Lung (tissue), 12 donors: ENCODE data around the gene MAIP1. TPM values are rescaled to one million over a fixed set of nuclear protein-coding genes. Genes with fewer than 3 reads are reported as not detected.
"Not testable (repeated sequence)": the region's sequence is repeated elsewhere in the genome, so short reads cannot be mapped to it uniquely, and the experiment has no call there.

Experiments
- ATAC-seq: fragments of 200-7000 bp; cut with Tn5 transposase; one replicate; pipeline ENCODE4 v1.9.1; 2020; ENCODE audit warnings: moderate number of reproducible peaks; ENCODE audit not compliant: insufficient read depth, low FRiP score
- DNase-seq, 3 donors: peaks; one replicate each; pipeline ENCODE4 v3.0.0-alpha.2; 2013 to 2017
- H3K27ac ChIP-seq, 2 donors: one replicate each; pipeline ENCODE4 v1.5.1; 2013; ENCODE audit warnings: mild to moderate bottlenecking in 2 of 2, moderate library complexity in 2 of 2, control low read depth in 1 of 2, inconsistent platforms in 1 of 2, low read depth in 1 of 2, low read length in 1 of 2
- H3K27me3 ChIP-seq, 3 donors: one replicate each; pipeline ENCODE4 v1.5.1; 2013; ENCODE audit warnings: low read length in 2 of 3; ENCODE audit not compliant: control insufficient read depth in 3 of 3, insufficient read depth in 3 of 3
- H3K36me3 ChIP-seq, 4 donors: one replicate each; pipeline ENCODE4 v1.5.1; 2013; ENCODE audit warnings: low read length in 4 of 4, mild to moderate bottlenecking in 1 of 4, moderate library complexity in 1 of 4; ENCODE audit not compliant: control insufficient read depth in 4 of 4, insufficient read depth in 4 of 4
- H3K4me1 ChIP-seq, 5 donors: one replicate each; pipeline ENCODE4 v1.5.1; 2013; ENCODE audit warnings: low read length in 5 of 5, mild to moderate bottlenecking in 2 of 5, moderate library complexity in 1 of 5; ENCODE audit not compliant: control insufficient read depth in 5 of 5, insufficient read depth in 5 of 5
- H3K4me3 ChIP-seq: one replicate; pipeline ENCODE4 v1.5.1; 2013; ENCODE audit warnings: mild to moderate bottlenecking, control low read depth, moderate library complexity
- H3K9ac ChIP-seq, 2 donors: one replicate each; pipeline ENCODE4 v1.5.1; 2013; ENCODE audit warnings: low read length in 2 of 2, control low read depth in 1 of 2; ENCODE audit not compliant: insufficient read depth in 1 of 2
- H3K9me3 ChIP-seq, 4 donors: one replicate each; pipeline ENCODE4 v1.5.1; 2013; ENCODE audit warnings: low read length in 3 of 4, mild to moderate bottlenecking in 1 of 4, moderate library complexity in 1 of 4; ENCODE audit not compliant: control insufficient read depth in 4 of 4, insufficient read depth in 3 of 4
- CTCF ChIP-seq: IDR thresholded peaks from 2 replicates; pipeline ENCODE4 v1.5.1; 2012; ENCODE audit warnings: mild to moderate bottlenecking; ENCODE audit errors: control extremely low read depth, extremely low read depth
- WGBS, 2 donors: extraction: QIAGEN DNeasy Blood & Tissue Kit; methylation state at CpG; one replicate each; pipeline ENCODE4 v1.1.7; 2013; 5-methylcytosine and 5-hydroxymethylcytosine counted together
- polyA plus RNA-seq, 2 donors: library from polyadenylated mRNA; stranded (reverse); fragments of 200-250 nt; gene quantifications; one replicate each; pipeline ENCODE4 v1.2.1, GENCODE V29; 2013
- total RNA-seq, 2 donors: library from RNA; depleted of rRNA in 1 of 2; stranded (reverse); fragments of >200 nt in 1 of 2; gene quantifications; one replicate each; pipeline ENCODE4 v1.2.1, GENCODE V29; 2014 to 2021
- donor health status: control.
- donor health status: control.
- donor health status: Bipolar disorder and iron deficiency.
- donor health status: healthy.
- donor health status: DM: yes; HTN: yes; CAD: no.

Gene MAIP1
- total and polyA plus RNA-seq, 4 donors = 8.2 to 18.3 (median 15.3) TPM

- peaks cover 1 to 12% (median 10%) of the 10 kb centered on the region in 5 donors for H3K4me1 ChIP-seq
- peak; percentile 98 to 99 (median 98) for DNase-seq
- H3K9ac ChIP-seq = peak within 1 kb of the TSS; percentile 92 to 97
- peak within 1 kb of the TSS; percentile 91 for H3K4me3 ChIP-seq
- TF ChIP-seq CTCF = no peak
- no peaks in the 10 kb centered on the region for H3K27me3 ChIP-seq
- 0% methylated on average over 62 to 85 of the region's 85 CpGs for WGBS, 2 donors
- ATAC-seq = peak; percentile 98
- H3K9me3 ChIP-seq = no peaks in the 10 kb centered on the region
- peak within 1 kb of the TSS; percentile 95 to 98 for H3K27ac ChIP-seq
- peaks cover 0 to 4% (median 1%) of the 10 kb centered on the region in 4 donors for H3K36me3 ChIP-seq
These were observed 44.1 kb upstream of the MAIP1 start, which contains the start of gene C2orf69 for GRCh38 chr2:199911052-199911876. Gene C2orf69 (plus strand): TSS chr2:199911293. CDS start chr2:199911439, 146 bp downstream.

GRCh38 chr2:199911877-199912161, 43.6 kb upstream of the MAIP1 start:
- DNase-seq (no peak), ATAC-seq (no peak)
- H3K36me3 ChIP-seq = peaks cover 0 to 6% (median 4%) of the 10 kb centered on the region in 4 donors
- H3K9ac ChIP-seq = peak overlapping the region; percentile 92 to 97
- WGBS, 2 donors = 0% methylated on average over 13 of the region's 13 CpGs
- peaks cover 0 to 3% (median 1%) of the 10 kb centered on the region in 4 donors for H3K9me3 ChIP-seq
- peak overlapping the region; percentile 91 for H3K4me3 ChIP-seq
- no peak for TF ChIP-seq CTCF
- peaks cover 1 to 12% (median 10%) of the 10 kb centered on the region in 5 donors for H3K4me1 ChIP-seq
- H3K27ac ChIP-seq = peak overlapping the region; percentile 95 to 98
- no peaks in the 10 kb centered on the region for H3K27me3 ChIP-seq

- peak overlapping the region in 1 of 2 donors; percentile 97 for H3K9ac ChIP-seq
- H3K27ac ChIP-seq, ATAC-seq, H3K9me3 ChIP-seq, H3K4me3 ChIP-seq, H3K27me3 ChIP-seq, DNase-seq: not testable (repeated sequence)
- peaks cover 0 to 13% (median 6%) of the 10 kb centered on the region in 4 donors for H3K36me3 ChIP-seq
- peaks cover 1 to 12% (median 10%) of the 10 kb centered on the region in 5 donors for H3K4me1 ChIP-seq
- 91 to 94% methylated on average over 12 of the region's 12 CpGs for WGBS, 2 donors
These were observed 42.7 kb upstream of the MAIP1 start for GRCh38 chr2:199912553-199913114.

- no peak overlapping the region for H3K4me3 ChIP-seq
- peaks cover 1 to 12% (median 10%) of the 10 kb centered on the region in 5 donors for H3K4me1 ChIP-seq
- peak overlapping the region in 1 of 2 donors; percentile 28 for H3K9ac ChIP-seq
- H3K27me3 ChIP-seq = no peaks in the 10 kb centered on the region
- TF ChIP-seq CTCF = no peak
- no peak overlapping the region for H3K27ac ChIP-seq
- peaks cover 2 to 20% (median 8%) of the 10 kb centered on the region in 4 donors for H3K36me3 ChIP-seq
- WGBS, 2 donors = 51 to 61% methylated on average over 2 of the region's 2 CpGs
- no peak for ATAC-seq
- peaks cover 0 to 6% (median 2%) of the 10 kb centered on the region in 4 donors for H3K9me3 ChIP-seq
- no peak for DNase-seq
These were observed 40.9 kb upstream of the MAIP1 start for GRCh38 chr2:199914372-199914958.
